ENCODE data around the gene MAN2C1.
"Not testable (repeated sequence)": the region's sequence is repeated elsewhere in the genome, so short reads cannot be mapped to it uniquely, and the experiment has no call there.

Gene MAN2C1

GRCh38 chr15:75367913-75368688, at the start of gene MAN2C1:
Gene MAN2C1 (minus strand): TSS chr15:75368607. CDS start chr15:75368583, 24 bp downstream.
- DNase-seq, result peak; percentile 96

GRCh38 chr15:75416584-75416983, 48.2 kb upstream of the MAN2C1 start:
- no peak for DNase-seq

GRCh38 chr15:75410196-75410595, 41.8 kb upstream of the MAN2C1 start:
- no peak for DNase-seq

DNA sequence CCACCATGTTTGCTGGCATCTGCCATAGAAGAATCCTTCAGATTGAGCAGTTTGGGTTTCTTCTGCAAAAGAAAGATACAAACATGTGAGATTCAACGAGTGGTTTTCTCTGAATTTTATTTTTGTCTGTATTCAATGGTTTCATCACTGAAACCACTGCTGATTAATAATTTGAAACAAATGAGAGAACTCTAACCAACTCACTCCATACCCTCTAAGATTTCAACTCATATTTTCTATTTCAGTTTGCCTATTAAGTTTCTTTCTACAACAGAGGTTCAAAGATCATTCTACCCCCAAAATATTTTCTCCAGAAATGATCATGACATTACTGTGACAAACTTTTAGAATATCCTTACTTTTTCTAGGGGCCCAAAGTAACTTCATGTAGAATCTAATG, 38.7 kb upstream of the MAN2C1 start:
- no peak for DNase-seq

DNA sequence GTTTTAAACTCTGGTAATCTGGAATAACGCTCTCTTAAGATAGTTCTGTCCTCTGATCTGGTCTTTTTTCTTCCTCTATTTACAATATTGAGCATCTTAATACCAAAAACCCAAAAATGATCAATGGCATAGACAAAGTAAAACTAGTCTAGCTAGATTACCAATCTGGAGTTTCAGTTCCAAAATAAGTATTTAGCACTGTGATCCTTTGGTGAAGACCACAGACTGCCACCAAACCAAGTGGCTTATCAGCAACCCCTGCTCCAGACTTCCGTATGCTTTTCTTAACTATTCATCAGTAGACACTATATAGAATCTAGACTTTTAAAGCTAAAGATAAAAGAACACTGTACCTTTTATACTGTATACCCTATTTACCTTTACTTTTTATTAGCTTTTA, 35.5 kb upstream of the MAN2C1 start:
- no peak for DNase-seq

- no peak for DNase-seq
Measured at GRCh38 chr15:75397494-75397893, 29.1 kb upstream of the MAN2C1 start.

GRCh38 chr15:75389791-75390382, 21.5 kb upstream of the MAN2C1 start:
- DNase-seq, result no peak

DNA sequence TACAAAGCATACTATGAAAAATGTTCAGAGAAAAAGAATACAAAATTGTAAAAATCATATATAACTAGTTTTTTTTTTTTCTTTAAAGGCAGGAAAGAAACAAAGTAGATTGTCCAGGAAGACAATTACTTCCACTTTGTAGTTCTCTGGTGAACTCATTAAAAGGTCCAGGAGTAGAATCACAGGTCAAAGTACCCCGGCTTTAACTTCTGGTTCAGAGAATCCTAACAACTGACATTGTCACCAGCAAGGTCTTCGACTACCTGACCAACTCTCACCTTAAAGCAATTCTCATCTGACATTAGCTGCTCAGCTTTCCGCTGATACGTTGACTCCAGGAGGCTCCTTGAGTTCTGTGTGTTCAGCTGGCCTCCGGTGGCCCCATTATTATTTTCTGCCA, 15.6 kb upstream of the MAN2C1 start:
- not testable (repeated sequence) for DNase-seq

DNA sequence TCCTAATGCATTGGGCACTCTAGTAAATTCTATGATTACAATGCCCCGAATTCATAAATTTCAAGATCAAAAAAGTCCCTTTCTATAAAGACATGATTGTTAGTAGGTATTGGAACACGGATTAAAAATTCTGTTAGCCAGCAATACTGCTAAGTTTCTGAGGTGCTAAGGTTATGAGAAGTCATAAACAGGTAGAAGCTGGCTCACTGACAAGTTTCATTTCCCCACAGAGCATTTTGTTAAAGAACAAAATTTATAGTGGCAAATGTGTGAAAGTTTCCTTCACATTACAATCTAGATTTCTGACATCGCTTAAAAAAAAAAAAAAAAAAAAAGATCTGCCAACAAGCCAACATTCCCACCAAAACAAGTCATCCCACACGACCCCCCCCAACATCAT, 12.4 kb upstream of the MAN2C1 start:
- no peak for DNase-seq

GRCh38 chr15:75371901-75372688, 3.7 kb upstream of the MAN2C1 start:
- no peak for DNase-seq

- DNase-seq, result no peak
Measured at GRCh38 chr15:75371486-75371885, 3.1 kb upstream of the MAN2C1 start.

DNA sequence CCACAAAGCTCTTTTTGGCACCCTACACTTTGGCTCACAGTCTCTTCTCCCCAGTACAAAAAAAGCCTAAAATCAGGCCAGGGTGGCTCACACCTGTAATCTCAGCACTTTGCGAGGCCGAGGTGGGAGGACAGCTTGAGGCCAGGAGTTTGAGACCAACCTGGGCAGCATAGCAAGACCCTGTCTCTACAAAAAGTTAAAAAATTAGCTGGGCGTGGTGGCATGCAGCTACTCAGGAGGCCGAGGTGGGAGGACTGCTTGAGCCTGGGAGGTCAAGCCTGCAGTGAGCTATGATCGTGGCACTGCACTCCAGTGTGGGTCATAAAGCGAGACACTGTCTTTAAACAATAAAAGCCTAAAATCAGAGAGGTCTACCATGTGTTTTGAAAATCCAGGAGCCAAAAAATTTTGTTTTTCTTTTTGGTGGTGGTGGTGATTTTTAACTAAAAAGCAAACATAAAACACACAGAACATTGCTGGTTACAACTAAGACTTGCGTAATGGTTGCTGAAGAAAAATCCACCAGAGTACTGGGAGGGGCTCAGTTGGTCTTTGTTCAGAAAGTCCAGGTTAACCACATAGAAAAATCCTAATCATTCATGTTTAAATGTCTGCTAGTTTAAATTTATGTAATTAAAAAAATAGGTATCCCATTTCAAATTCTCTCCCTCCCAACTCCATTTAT, 1.6 kb upstream of the MAN2C1 start:
- no peak for DNase-seq

DNA sequence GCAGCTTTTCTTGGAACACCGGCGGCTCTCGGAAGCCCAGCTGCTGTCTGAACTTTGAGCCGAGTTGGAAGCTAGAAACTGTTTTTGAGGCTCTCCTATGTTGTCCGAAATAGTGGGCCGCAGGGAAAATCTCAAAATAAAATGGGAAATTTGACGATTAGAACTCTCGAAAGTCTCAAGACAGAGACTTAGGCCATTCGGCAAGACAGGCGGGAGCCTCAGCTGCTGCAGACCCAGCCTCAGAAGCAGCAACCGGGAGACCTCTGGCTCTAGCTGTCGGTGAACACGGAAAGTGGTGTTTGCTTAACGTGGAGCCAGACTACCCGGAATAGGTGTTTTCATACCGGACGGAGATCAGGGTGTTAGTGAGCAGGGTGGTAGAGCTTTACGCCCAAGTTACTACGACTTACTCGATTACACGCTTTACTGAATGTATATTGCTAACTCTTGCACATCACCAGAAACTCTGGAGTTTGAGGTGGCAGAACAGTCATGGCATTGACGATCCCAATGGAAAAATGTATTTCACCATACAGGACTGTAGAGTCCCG, 357 bp upstream of the MAN2C1 start:
- DNase-seq, result peak; percentile 28

DNA sequence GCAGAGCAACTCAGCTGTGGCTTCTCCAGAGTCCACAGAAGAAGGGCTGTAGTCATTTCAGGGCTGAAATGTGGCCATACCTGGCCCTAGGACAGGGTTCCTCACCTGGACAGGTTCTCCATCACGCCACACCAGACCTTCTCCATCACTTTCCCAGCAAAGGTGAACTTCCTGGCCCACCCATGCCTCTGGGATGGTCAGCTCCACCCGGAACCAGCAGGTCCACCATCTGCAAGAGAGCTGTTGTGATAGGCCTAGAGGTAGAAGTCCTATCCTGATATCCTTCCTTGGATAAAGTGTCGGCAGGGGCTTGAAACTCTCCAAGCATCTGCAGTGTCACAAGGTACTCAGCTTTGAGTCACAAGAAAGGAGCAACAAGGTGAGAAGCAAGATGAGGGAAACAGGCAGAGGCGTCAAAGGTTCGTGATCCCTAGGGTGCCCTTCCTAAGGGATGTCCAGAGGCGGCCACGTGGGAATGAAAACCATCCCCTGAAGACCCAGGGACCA, 948 bp downstream of the MAN2C1 start:
- no peak for DNase-seq

- DNase-seq, result no peak
Measured at GRCh38 chr15:75367006-75367405, 1.4 kb downstream of the MAN2C1 start.

- DNase-seq, result no peak
Measured at GRCh38 chr15:75366163-75366562, 2.2 kb downstream of the MAN2C1 start.

GRCh38 chr15:75364881-75365280, 3.5 kb downstream of the MAN2C1 start:
- DNase-seq, result no peak

DNA sequence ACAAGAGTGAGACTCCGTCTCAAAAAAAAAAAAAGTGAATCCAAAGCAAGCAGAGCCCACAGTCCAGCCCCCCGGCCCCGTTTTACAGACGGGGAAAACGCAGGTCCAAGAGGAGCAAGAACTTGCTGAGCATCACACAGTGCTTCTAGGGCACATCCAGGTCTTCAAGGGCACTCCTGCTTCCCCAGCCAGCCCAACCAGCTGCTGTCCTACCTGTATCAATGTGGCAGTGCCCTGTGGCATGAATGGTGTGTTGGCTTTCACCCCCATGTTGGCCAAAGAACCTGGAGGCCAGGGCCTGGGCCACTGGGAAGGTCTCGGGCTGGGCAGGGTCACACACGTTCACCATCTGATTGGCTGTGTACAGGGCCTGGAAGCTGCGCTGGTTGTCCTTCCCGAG, 4.6 kb downstream of the MAN2C1 start:
- no peak for DNase-seq

GRCh38 chr15:75362642-75363249, 5.7 kb downstream of the MAN2C1 start:
- DNase-seq, result no peak

- no peak for DNase-seq
Measured at GRCh38 chr15:75361989-75362641, 6.3 kb downstream of the MAN2C1 start.

GRCh38 chr15:75361361-75361988, 6.9 kb downstream of the MAN2C1 start:
- DNase-seq, result no peak

All from CD4-positive, alpha-beta T cell treated with Interleukin-6 for 4 hours (primary cell).